Neuronal stem cell (in vitro differentiated cells): Measurements from ENCODE around the gene CCDC167.
"Not testable (repeated sequence)": the region's sequence is repeated elsewhere in the genome, so short reads cannot be mapped to it uniquely, and the experiment has no call there.

ENCODE experiments used
- DNase-seq: peaks from one replicate; pipeline ENCODE4 v3.0.0-alpha.2; 2013; ENCODE audit warnings: low spot score
- H2AFZ ChIP-seq: one replicate; pipeline ENCODE4 v1.6.1; 2013; ENCODE audit warnings: mild to moderate bottlenecking, low read length, inconsistent platforms
- H2AK5ac ChIP-seq: 2 replicates; pipeline ENCODE4 v1.6.1; 2013; ENCODE audit warnings: low read depth, mild to moderate bottlenecking, inconsistent platforms, low read length, moderate library complexity, mixed read lengths
- H2BK120ac ChIP-seq: 2 replicates; pipeline ENCODE4 v1.6.1; 2013; ENCODE audit warnings: low read depth, mild to moderate bottlenecking, inconsistent platforms, low read length, moderate library complexity, mixed read lengths
- H2BK12ac ChIP-seq: one replicate; pipeline ENCODE4 v1.6.1; 2013; ENCODE audit warnings: low read length, inconsistent platforms
- H2BK15ac ChIP-seq: 2 replicates; pipeline ENCODE4 v1.6.1; 2013; ENCODE audit warnings: mild to moderate bottlenecking, low read length, inconsistent platforms, mixed read lengths
- H2BK5ac ChIP-seq: one replicate; pipeline ENCODE4 v1.6.1; 2013; ENCODE audit warnings: inconsistent platforms, mild to moderate bottlenecking, low read length, moderate library complexity
- H3K14ac ChIP-seq: one replicate; pipeline ENCODE4 v1.6.1; 2013; ENCODE audit warnings: low read length, inconsistent platforms
- H3K18ac ChIP-seq: 2 replicates; pipeline ENCODE4 v1.6.1; 2013; ENCODE audit warnings: low read length, inconsistent platforms
- H3K23ac ChIP-seq: 2 replicates; pipeline ENCODE4 v1.6.1; 2013; ENCODE audit warnings: low read depth, mild to moderate bottlenecking, mixed read lengths, low read length, inconsistent platforms; ENCODE audit not compliant: poor library complexity
- H3K27ac ChIP-seq: replicated peaks from 3 replicates; pipeline ENCODE4 v1.5.1; 2013; ENCODE audit warnings: low read length, inconsistent platforms
- H3K27me3 ChIP-seq, 3 experiments: 2 replicates each; pipeline ENCODE4 v1.6.1; 2013; ENCODE audit warnings: low read length in 3 of 3, mild to moderate bottlenecking in 2 of 3, inconsistent platforms in 1 of 3, low read depth in 1 of 3, mixed read lengths in 1 of 3, moderate library complexity in 1 of 3; ENCODE audit not compliant: control insufficient read depth in 3 of 3, insufficient read depth in 3 of 3
- H3K36me3 ChIP-seq, 2 donors: replicated peaks in 1 of 2; 2 replicates each; pipeline ENCODE4 v1.6.1; 2013; ENCODE audit warnings: low read length in 2 of 2; ENCODE audit not compliant: control insufficient read depth in 2 of 2, insufficient read depth in 2 of 2
- H3K4ac ChIP-seq: 2 replicates; pipeline ENCODE4 v1.6.1; 2013; ENCODE audit warnings: inconsistent platforms, mild to moderate bottlenecking, low read length, moderate library complexity
- H3K4me1 ChIP-seq, 2 donors: 1 replicate in 1 of 2; 2 replicates in 1 of 2; pipeline ENCODE4 v1.6.1; 2013; ENCODE audit warnings: low read length in 2 of 2, low read depth in 1 of 2; ENCODE audit not compliant: control insufficient read depth in 2 of 2, insufficient read depth in 1 of 2
- H3K4me2 ChIP-seq: one replicate; pipeline ENCODE4 v1.6.1; 2013; ENCODE audit warnings: mild to moderate bottlenecking, low read length, inconsistent platforms; ENCODE audit not compliant: insufficient read depth, poor library complexity, severe bottlenecking
- H3K4me3 ChIP-seq, 2 donors: 2 replicates each; pipeline ENCODE4 v1.5.1; 2013; ENCODE audit warnings: low read length in 2 of 2, mild to moderate bottlenecking in 2 of 2, inconsistent platforms in 1 of 2, moderate library complexity in 1 of 2
- H3K79me1 ChIP-seq: one replicate; pipeline ENCODE4 v1.6.1; 2013; ENCODE audit warnings: low read depth, mild to moderate bottlenecking, inconsistent platforms, low read length, moderate library complexity
- H3K9ac ChIP-seq: one replicate; pipeline ENCODE4 v1.6.1; 2013; ENCODE audit warnings: mild to moderate bottlenecking, low read depth, low read length, inconsistent platforms; ENCODE audit not compliant: poor library complexity
- H3K9me3 ChIP-seq, 2 donors: replicated peaks in 1 of 2; 2 replicates each; pipeline versions ENCODE3 to v1.6.1; 2013; ENCODE audit warnings: low read length in 2 of 2, mild to moderate bottlenecking in 2 of 2, inconsistent platforms in 1 of 2, low read depth in 1 of 2, mixed read lengths in 1 of 2, moderate library complexity in 1 of 2; ENCODE audit not compliant: control insufficient read depth in 2 of 2, insufficient read depth in 1 of 2
- H4K8ac ChIP-seq: one replicate; pipeline ENCODE4 v1.6.1; 2013; ENCODE audit warnings: low read depth, mild to moderate bottlenecking, inconsistent platforms, low read length, moderate library complexity
- H4K91ac ChIP-seq: one replicate; pipeline ENCODE4 v1.6.1; 2013; ENCODE audit warnings: low read length, low read depth, mild to moderate bottlenecking, inconsistent platforms; ENCODE audit not compliant: poor library complexity
- WGBS, 2 donors: extraction: QIAGEN DNeasy Blood & Tissue Kit; methylation state at CpG; one replicate each; pipeline ENCODE4 v1.1.7; 2013; ENCODE audit warnings: missing lambda C conversion rate in 2 of 2, mixed read lengths in 1 of 2; ENCODE audit not compliant: insufficient read length in 2 of 2, insufficient replicate concordance in 1 of 2; ENCODE audit errors: extremely low coverage in 2 of 2; 5-methylcytosine and 5-hydroxymethylcytosine counted together

CCDC167 gene

DNA sequence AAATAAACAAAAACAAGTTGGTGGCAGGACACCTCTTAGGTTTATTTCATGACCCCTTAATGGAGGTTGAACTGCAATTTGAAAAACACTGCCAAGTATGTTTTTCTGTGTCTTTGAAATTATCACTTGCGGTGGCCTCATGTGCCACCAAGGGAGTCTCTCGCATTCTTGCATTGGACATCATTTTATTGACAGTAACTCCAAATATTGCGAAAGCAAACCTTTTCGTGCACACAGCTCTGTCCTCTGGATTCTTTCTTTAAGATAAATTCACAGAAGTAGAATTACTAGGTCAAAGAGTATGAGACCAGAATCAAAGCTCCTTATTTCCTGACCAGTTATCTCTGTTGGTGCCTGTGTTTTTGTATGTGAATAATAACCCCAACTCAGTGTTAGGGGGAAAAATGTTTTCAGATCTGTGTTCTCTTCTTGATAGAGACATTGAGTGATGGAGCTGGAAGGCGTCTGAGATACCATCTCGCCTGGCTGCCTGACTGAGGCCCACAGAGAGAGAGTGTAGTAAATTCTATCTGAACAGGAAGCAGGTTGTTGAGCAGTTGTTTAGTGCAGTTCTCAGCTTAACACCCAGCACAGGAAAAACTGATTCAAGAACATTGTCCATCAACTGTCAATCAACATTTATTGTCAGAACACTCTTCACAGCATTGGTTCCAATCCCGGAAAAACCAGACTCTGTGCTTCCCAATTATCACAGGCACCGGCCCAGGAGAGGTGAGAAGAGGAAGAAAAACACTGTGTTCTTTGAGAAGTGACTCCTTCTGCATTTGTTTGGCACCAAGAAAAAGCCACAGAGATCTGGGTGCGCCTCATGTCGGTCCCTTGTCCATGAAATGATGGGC lies 2.2 kb upstream of the CCDC167 start:
- no peak overlapping the region for H3K9ac ChIP-seq
- no peak overlapping the region for H2BK15ac ChIP-seq
- no peak overlapping the region for H2BK5ac ChIP-seq
- H4K91ac ChIP-seq = no peak overlapping the region
- H3K4me1 ChIP-seq = peaks cover 7% of the 10 kb centered on the region in 2 donors
- no peak overlapping the region for H3K18ac ChIP-seq
- no peaks in the 10 kb centered on the region for H3K9me3 ChIP-seq
- H3K4me2 ChIP-seq = no peak overlapping the region
- H4K8ac ChIP-seq = no peak overlapping the region
- no peak overlapping the region for H3K14ac ChIP-seq
- no peak overlapping the region for H2BK120ac ChIP-seq
- H3K27ac ChIP-seq = no peak overlapping the region
- H3K79me1 ChIP-seq = no peaks in the 10 kb centered on the region
- no peak overlapping the region for H3K23ac ChIP-seq
- no peak overlapping the region for H3K4me3 ChIP-seq
- no peak overlapping the region for H3K4ac ChIP-seq
- no peak overlapping the region for H2AK5ac ChIP-seq
- no peak for DNase-seq
- H3K36me3 ChIP-seq = no peaks in the 10 kb centered on the region
- peak overlapping the region; percentile 16 for H2AFZ ChIP-seq
- no peak overlapping the region for H2BK12ac ChIP-seq
- H3K27me3 ChIP-seq = no peaks in the 10 kb centered on the region
- no CpG with 5 or more reads among the region's 10 CpGs for WGBS, 2 donors

GRCh38 chr6:37500904-37501303 lies 1.2 kb upstream of the CCDC167 start:
- H4K91ac ChIP-seq, H3K18ac ChIP-seq, H3K4ac ChIP-seq, H3K4me2 ChIP-seq, H3K9ac ChIP-seq, H4K8ac ChIP-seq, H2BK12ac ChIP-seq, H3K27me3 ChIP-seq, H3K79me1 ChIP-seq, H2BK5ac ChIP-seq, H2BK15ac ChIP-seq, H2AK5ac ChIP-seq, H3K27ac ChIP-seq, H2BK120ac ChIP-seq, H3K9me3 ChIP-seq, H3K14ac ChIP-seq, H3K23ac ChIP-seq, H3K4me1 ChIP-seq, H3K4me3 ChIP-seq, DNase-seq, H3K36me3 ChIP-seq: not testable (repeated sequence)
- H2AFZ ChIP-seq = peak overlapping the region; percentile 89
- WGBS, 2 donors = no CpG with 5 or more reads among the region's 6 CpGs

- Histone ChIP-seq H2AFZ (peak overlapping the region; percentile 89), H3K4ac (no peak overlapping the region), H3K27ac (peak overlapping the region; percentile 92), H3K23ac (no peak overlapping the region), H2BK120ac (no peak overlapping the region), H3K4me3 (peak overlapping the region in 1 of 2 donors; percentile 62), H2BK5ac (no peak overlapping the region), H3K9me3 (no peaks in the 10 kb centered on the region), H4K91ac (no peak overlapping the region), H3K79me1 (no peaks in the 10 kb centered on the region), H3K27me3 (no peaks in the 10 kb centered on the region), H2AK5ac (no peak overlapping the region), H3K9ac (no peak overlapping the region), H3K14ac (no peak overlapping the region), H2BK12ac (no peak overlapping the region), H2BK15ac (no peak overlapping the region), H3K36me3 (no peaks in the 10 kb centered on the region), H3K18ac (no peak overlapping the region), H3K4me2 (peak overlapping the region; percentile 79), H4K8ac (no peak overlapping the region), H3K4me1 (peaks cover 7% of the 10 kb centered on the region in 2 donors)
- WGBS, 2 donors = no CpG with 5 or more reads among the region's 4 CpGs
- no peak for DNase-seq
Measured at GRCh38 chr6:37500294-37500608, 558 bp upstream of the CCDC167 start.

- H2AFZ ChIP-seq = no peak overlapping the region
- no peak overlapping the region for H3K14ac ChIP-seq
- H4K91ac ChIP-seq = no peak overlapping the region
- peaks cover 2% of the 10 kb centered on the region for H3K79me1 ChIP-seq
- H3K4me1 ChIP-seq = peaks cover 12 to 13% of the 10 kb centered on the region in 2 donors
- no peak overlapping the region for H2BK120ac ChIP-seq
- no peak overlapping the region for H3K4ac ChIP-seq
- H3K4me2 ChIP-seq = no peak overlapping the region
- no peak overlapping the region for H3K23ac ChIP-seq
- no peak overlapping the region for H3K4me3 ChIP-seq
- WGBS, 2 donors = no CpG with 5 or more reads among the region's 13 CpGs
- H3K9me3 ChIP-seq = no peaks in the 10 kb centered on the region
- no peaks in the 10 kb centered on the region for H3K27me3 ChIP-seq
- no peak overlapping the region for H3K18ac ChIP-seq
- H2AK5ac ChIP-seq = no peak overlapping the region
- no peak for DNase-seq
- no peaks in the 10 kb centered on the region for H3K36me3 ChIP-seq
- no peak overlapping the region for H2BK12ac ChIP-seq
- no peak overlapping the region for H3K27ac ChIP-seq
- no peak overlapping the region for H4K8ac ChIP-seq
- no peak overlapping the region for H2BK15ac ChIP-seq
- H3K9ac ChIP-seq = no peak overlapping the region
- no peak overlapping the region for H2BK5ac ChIP-seq
Measured at GRCh38 chr6:37496951-37497885, 2.5 kb downstream of the CCDC167 start.
